GM21528 (cell line): ENCODE data around the gene FXR2.
"Not testable (repeated sequence)": the region's sequence is repeated elsewhere in the genome, so short reads cannot be mapped to it uniquely, and the experiment has no call there.

Experiments
- ATAC-seq: cut with Tn5 transposase; IDR thresholded peaks from one replicate; pipeline ENCODE4 v1.9.1; 2021; ENCODE audit warnings: mild to moderate bottlenecking, moderate library complexity; ENCODE audit not compliant: unreplicated experiment, low FRiP score

FXR2 gene

GRCh38 chr17:7614425-7615264, at the start of gene FXR2:
Gene FXR2, minus strand, starts transcription at chr17:7614897. Its CDS starts 365 bp downstream, at chr17:7614532.
- peak; percentile 81 for ATAC-seq

DNA sequence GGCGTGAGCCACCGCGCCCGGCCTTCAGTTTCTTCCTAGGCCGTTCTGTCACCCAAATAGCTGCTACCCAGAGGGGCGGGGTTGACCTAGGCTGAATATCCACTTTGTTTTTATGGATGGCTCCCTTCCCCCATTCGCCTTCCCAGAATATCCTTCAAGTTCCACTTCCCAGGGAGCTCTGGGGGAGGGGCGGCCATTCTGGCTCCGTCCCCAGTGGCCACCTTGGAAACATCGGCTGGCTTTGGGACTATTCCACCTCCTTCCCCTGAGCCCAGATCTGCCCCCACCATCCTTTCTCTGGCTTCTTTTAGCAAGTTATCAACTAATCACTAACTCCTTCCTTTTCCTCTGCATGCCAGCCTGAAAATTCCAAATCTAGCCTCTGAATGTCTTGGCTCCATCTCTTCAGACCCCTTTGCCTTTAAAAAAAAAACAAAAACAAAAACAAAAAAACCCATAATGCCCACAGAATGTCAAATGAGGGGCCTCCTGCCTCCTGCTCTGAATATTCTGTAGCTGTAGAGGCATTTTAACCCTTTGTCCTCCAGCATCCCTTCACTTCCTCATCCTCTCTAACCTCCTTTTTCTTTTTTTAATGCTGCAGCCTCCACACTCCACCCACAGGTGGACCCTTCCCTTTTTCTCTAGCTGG, 42.4 kb upstream of the FXR2 start:
- no peak for ATAC-seq

- ATAC-seq: no peak
Observed at GRCh38 chr17:7655541-7655840, 40.8 kb upstream of the FXR2 start.

DNA sequence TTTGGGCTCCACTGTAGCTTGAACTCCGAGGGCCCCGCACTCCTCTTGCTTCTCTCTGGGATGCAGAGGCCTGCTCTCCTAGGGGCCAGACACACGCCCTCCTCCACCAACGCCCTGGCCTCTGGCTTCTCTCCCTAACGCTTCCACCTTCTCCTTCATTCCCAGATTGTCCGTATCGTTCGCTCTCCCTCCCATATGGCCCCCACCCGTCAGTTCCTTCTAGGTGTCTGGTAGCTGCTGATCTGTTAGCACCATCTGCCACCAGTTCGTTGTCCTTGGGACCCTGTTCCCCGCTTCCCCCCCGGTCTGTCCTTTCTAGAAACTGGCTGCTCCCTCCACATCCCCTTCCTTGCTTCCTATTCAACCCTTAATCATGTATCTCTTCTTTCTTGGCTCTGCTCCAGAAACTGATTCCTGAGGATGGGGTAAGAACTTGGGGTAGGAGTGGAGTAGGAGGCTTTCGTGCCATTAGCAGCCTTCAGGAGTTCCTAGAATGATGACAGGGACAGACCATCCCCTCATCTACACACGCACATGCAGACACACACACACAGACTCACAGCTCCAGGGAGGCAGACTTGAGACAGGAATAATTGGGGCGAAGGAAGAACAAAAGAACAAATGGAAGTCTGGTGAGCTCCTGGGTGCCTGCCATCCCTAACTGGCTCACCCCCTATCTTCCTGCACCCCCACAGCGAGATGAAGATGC, 40.3 kb upstream of the FXR2 start:
- no peak for ATAC-seq

DNA sequence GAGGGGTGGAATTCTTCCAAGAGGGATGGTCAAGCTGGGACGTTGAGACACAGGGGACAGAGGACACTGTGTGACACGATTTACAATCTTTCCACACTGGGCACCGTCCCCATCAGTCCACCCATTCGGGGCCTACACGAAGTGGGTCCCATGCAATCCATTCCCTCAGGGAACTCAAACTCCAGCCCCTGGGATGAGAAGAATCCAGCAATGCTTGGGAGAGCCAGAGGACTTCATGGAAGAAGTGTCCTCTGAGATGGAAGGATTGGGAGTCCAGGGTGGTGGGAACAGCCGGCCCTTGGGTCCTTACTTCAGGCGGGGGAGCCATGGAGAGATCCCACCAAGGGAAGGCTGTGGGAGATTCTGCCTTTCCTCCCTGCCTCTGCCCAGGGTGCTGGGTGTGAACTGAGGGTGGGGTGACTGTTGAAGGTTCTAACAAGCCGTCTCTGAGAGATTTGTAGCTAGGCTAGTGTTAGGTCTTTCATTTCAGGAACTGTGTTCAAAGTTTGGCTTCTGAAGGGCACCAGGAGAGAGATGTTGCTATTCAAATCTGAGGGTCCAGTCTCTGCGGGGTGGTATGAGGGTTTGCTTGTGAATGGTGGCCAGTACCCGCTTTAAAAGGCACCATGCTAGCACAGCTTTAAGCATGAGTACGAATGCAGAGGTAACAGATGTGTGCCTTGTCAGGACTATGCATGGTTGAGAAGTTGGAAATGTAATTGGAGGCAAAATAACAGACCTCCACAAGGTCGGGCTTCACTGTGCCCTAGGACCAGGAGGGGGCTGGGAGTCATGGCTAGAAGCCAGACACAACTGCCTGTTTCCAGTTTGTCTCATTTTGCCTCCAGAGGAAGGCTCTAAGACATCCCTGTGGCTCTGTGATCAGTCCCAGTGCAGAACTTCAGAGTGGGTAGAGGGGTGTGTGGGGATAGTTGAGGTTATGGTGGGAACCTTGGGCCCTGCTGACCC, 38.0 kb upstream of the FXR2 start:
- no peak for ATAC-seq

DNA sequence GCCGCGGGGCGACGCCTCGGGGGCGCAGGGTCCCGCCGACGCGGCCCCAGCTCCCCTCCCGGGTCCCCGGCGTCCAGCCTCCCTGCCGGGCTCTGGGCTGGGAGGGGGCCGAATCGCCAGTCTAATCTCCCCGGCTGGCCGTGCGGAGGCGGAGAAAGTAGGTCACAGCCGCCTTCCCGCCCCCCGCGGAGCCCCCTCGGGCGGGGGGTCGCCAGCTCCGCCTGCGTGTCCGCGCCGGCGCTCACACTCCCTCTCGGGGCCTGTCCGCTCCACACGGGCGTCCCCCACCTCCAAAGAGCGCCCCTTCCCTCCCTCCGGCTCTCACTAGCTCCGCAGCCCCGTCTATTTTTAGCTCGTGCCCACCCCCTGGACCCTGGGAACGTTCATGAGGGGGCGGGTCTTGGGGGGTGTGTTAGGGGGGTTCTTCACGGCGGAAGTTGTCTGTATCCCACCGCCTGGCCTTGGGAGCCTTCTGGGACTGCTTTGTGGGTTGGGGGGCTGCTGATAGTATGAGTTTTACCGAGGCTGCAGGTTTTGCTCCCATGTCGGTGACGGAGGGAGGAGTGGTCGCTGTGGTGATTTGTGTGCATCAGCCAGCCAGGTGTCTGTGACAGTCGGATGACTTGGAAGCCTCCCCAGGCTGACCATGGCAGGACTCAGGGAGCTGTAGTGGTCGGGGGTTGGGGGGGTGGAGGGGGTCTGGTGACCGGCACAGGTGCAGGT, 37.1 kb upstream of the FXR2 start:
- no peak for ATAC-seq

DNA sequence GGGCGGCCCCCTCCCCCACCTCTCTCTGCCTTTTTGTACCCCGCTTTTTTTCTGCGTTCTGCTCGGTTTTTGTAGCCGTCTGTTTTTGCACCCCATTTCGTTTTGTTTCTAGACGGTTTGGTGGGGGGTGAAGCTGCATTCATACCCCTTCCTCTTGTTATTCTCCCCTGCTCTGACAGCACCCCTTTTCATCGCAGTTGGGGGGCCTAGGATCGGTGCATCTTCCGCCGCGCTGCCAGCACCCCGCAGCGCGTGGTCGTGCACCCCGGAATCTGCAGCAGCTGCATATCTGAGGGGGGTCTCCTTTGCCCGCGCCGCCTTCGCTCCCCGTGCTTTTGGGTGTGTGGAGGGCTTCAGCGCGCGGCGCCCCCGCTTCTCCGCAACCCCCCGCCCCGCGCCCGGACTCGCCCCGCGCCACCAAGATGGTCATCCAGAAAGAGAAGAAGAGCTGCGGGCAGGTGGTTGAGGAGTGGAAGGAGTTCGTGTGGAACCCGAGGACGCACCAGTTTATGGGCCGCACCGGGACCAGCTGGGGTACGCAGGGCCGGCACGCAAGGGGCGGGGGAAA, 36.5 kb upstream of the FXR2 start:
- ATAC-seq: no peak

GRCh38 chr17:7650509-7651096, 35.9 kb upstream of the FXR2 start, which contains the start of gene ATP1B2:
Gene ATP1B2, plus strand, starts transcription at chr17:7650926. Its CDS starts 593 bp downstream, at chr17:7651519.
- ATAC-seq: no peak

GRCh38 chr17:7647018-7647417, 32.3 kb upstream of the FXR2 start:
- ATAC-seq: no peak

GRCh38 chr17:7646457-7646856, 31.8 kb upstream of the FXR2 start:
- ATAC-seq: no peak

DNA sequence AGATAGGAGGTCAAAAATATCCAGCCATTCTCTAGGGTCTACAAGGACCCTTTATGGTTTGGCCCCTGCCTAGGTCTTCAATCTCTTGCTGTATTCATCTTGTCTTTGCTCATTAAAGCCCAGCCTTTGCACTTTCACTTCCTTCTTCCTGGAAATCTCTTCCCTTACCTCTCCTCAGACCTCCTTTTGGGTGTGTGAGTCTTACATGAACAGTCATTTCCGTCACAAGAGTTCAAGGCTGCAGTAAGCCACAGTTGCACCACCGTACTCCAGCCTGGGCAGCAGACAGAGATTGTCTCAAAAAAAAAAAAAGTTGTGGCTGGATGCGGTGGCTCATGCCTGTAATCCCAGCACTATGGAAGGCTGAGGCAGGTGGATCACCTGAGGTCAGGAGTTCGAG, 30.1 kb upstream of the FXR2 start:
- ATAC-seq: no peak

- ATAC-seq: not testable (repeated sequence)
Observed at GRCh38 chr17:7641635-7642034, 26.9 kb upstream of the FXR2 start.

DNA sequence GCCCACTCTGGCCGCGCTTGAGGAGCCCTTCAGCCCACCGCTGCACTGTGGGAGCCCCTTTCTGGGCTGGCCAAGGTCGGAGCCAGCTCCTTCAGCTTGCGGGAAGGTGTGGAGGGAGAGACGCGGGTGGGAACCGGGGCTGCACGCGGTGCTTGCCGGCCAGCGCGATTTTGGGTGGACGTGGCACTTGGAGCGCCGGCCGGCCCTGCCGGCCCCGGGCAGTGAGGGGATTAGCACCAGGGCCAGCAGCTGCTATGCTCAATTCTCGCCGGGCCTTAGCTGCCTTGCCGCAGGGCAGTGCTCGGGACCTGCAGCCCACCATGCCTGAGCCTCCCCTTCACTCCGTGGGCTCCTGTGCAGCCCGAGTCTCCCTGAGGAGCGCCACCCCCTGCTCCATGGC, 26.1 kb upstream of the FXR2 start:
- ATAC-seq: no peak

GRCh38 chr17:7636163-7636562, 21.5 kb upstream of the FXR2 start:
- ATAC-seq: no peak

DNA sequence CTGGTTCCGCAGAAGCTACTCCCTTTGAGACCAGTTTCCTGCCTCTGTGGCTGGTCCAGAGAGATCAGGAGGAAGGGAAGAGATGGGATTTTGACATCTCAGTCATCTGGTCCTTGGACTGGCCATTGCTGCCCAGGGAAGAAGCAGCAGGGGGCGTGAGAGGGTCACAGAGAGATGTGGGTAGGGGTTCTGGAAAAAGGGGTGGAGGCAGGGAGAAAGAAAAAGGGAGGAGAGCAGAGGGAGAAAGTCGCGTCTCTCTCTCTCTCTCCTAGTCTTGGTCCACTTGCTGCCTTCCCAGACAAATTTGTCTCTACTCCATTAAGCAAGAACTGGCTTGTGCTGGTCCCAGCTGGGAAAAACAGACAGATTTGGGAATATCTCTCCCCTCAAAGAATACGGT, 19.7 kb upstream of the FXR2 start:
- no peak for ATAC-seq

GRCh38 chr17:7633093-7633492, 18.4 kb upstream of the FXR2 start:
- ATAC-seq: no peak

DNA sequence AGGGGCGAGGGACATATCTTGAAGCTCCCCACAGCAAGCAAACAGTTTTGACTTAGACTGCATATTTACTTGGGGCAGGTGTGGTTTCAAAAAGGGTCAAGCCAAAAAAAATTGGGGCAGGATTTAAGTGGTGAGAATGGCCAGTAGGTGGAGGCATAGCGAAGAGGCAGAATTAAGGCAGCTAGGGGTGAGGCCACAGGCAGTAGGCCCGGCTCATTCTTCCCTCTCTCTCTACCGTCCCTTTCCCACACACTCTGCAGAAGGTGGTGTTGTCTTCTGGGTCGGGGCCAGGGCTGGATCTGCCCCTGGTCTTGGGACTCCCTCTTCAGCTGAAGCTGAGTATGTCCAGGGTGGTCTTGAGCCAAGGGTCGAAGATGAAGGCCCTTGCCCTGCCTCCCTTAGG, 17.8 kb upstream of the FXR2 start:
- ATAC-seq: no peak

- no peak for ATAC-seq
Observed at GRCh38 chr17:7631398-7632380, 17.0 kb upstream of the FXR2 start.
